Suppressor macrophage treated with lipopolysaccharide for 1 hour (primary cell): ENCODE measurements around the gene ARHGAP23.
"Not testable (repeated sequence)": the region's sequence is repeated elsewhere in the genome, so short reads cannot be mapped to it uniquely, and the experiment has no call there.

Source experiments
- DNase-seq, 3 donors: peaks; one replicate each; pipeline ENCODE4 v3.0.0-alpha.2; 2020 to 2022

Gene ARHGAP23

DNA sequence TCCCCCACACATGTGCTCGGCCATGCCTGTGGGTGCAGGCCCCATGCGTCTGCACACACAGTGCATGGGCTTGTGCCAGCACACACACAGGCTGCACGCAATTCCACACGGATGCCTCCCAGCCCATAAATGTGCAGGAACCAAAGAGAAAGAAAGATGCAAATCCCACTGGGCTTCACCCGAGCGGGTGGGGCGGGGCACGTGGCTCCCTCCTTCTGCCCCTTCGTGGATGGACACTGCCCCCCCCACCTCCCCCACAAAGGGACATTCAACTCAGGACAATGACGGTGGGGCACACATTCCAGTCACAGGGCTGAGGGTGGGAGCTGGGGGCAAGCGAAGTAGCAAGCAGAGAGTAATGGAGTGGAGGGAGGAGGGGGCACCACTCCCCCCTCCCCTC, 102.6 kb downstream of the ARHGAP23 start:
- not testable (repeated sequence) for DNase-seq

DNA sequence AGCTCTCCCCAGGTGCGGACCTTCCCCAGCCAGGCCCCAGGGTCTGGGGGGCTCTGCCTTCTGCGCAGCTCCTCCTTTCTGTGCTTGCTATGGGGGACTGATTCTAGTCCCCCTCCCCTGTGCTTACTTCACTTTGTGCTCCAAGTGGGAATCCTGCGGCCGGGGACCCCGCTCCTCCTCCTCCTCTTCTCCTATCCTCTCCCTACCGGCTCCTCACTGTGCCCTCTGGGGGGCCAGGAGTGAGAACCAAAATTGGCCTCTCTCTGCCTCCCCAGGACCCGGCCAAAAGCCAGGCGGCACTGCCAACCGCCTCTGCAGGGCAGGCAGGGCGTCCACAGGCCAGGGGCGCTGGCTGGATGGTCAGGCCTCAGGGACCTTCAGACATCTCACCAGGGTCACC, 103.5 kb downstream of the ARHGAP23 start:
- not testable (repeated sequence) for DNase-seq

GRCh38 chr17:38532451-38532850, 104.2 kb downstream of the ARHGAP23 start:
- no peak for DNase-seq

DNA sequence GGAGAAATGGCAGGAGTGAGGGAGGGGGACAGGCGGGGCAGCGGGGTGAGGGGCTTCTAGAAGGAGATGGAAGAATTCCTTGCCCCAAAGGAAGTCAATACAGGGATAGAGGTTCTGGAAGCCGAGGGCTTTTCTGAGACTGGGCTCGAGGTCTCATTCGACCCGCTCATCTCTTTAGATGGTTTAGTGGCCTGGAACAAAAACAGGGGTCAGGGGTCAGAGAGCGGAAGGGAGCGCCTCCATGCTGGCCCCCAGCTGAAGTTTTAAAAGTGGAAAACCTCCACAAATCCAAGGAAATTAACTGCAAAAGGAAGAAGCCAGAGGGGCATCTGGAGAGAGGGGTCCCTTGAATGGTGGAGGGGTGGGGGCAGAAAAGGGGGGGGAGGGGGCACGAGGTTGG, 105.0 kb downstream of the ARHGAP23 start:
- no peak for DNase-seq

DNA sequence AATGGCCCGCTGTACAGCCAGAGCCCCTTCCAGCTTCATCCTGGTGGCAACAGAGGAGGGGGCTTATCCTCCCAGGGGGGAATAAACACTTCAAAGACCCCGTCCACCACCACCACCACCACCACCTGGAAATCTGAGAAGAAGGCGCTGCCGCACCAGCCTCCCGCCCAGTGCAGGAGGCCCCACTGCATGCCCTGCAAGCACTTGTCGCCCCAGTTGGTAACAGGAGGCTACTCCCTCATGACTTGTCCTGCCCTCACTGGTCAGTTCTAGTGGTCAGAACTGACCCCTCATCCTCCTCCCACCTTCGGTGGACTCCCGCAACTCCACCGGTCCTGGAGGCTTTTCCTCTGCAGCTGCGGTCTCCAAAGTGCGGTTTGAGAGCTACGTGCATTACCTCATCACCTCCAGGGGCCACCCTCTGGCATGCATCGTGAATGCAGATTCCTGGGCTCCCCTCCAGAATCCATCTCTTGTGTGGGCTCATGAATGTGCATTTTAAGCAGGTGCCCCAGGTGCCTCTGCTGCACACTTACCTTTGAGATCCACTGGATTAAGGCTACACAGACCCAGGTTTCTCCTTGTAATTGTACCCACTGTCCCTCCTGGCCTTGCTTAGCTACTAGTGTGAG, 105.7 kb downstream of the ARHGAP23 start:
- DNase-seq, result no peak

GRCh38 chr17:38534498-38534885, 106.2 kb downstream of the ARHGAP23 start:
- DNase-seq, result no peak

DNA sequence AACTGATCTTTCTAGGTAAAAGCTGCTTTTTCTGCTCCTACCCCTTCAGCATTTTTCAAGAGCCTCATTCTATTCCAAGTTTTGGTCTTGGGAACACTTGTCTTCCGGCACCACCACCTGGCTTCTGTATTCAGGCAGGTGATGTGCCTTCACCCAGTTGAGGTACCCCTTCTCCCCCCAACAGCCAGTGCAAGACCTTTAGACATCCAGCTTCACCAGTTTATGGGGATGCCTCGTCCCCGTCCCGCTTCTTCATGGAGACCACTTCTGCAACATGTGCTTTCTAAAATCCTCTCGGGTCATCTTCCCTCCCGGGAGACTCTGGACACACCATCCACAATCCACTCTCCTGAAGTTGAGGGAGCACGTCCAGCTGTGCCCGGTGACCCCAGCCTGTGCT, 107.6 kb downstream of the ARHGAP23 start:
- no peak for DNase-seq

GRCh38 chr17:38536661-38537060, 108.4 kb downstream of the ARHGAP23 start:
- no peak for DNase-seq

- no peak for DNase-seq
Observed at GRCh38 chr17:38538906-38539305, 110.6 kb downstream of the ARHGAP23 start.

GRCh38 chr17:38539386-38539785, 111.1 kb downstream of the ARHGAP23 start:
- no peak for DNase-seq

- DNase-seq, result peak; percentile 60 to 73 (median 63)
Observed at GRCh38 chr17:38540514-38541045, 112.3 kb downstream of the ARHGAP23 start.

DNA sequence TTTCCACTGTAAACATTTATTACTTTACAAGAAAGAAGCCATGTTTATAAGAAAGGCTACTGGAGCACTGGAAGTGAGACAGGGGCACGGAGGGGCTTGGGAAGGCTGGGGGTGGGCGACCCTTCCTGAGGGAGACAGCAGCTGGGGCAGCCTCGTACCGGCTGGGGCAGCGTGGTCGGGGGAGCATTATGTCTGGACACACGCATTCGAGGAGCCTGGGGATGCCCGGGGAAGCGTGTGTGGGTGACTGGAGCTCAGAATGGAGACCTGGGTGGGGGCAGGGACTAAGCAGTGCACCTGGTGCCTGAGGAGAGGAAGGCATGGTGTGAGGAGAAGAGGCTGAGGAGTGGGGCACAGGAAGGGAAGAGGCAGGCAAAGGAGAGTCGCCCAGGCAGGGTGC, 113.0 kb downstream of the ARHGAP23 start:
- no peak for DNase-seq

DNA sequence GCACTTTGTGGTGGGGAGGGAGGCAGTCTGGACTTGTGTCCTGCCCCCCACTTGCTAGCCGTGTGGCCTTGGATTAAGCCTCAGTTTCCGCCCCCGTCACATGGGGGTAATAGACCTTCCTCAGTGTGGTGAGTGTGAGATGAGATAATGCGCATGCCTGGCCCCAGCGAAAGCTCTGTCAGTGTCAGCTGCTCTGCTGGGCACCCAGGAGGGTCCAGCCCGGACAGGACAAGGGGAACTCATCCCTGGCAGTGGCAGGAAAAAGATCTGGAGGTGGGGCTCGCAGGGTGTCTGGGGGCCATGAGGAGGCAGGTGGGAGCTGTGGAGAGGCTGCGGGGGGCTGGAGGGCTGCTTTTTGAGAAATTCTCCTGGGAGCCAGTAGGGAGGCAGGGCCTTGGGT, 114.0 kb downstream of the ARHGAP23 start:
- peak in 1 of 3 donors; percentile 13 for DNase-seq

GRCh38 chr17:38543403-38544174, 115.3 kb downstream of the ARHGAP23 start:
- no peak for DNase-seq

- no peak for DNase-seq
Observed at GRCh38 chr17:38544175-38544838, 116.0 kb downstream of the ARHGAP23 start.

DNA sequence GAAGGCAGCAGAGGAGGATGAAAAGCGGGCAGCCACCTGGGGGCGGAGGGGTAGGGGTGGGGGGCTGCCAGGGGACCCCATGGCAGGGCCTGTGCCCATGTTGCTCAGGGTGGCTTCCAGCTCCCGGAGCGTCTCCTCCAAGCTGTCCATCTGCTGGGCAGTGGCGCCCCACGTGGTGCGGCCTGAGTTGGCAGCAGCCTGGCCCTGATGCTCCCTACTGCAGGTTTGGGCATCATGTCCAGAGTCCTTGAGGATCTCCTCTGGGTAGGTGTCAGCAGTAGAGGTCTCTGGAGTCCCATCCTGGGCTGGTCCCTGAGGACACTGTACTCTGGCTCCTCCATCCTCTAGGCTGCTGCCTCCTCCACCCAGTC, 116.6 kb downstream of the ARHGAP23 start:
- DNase-seq, result no peak

DNA sequence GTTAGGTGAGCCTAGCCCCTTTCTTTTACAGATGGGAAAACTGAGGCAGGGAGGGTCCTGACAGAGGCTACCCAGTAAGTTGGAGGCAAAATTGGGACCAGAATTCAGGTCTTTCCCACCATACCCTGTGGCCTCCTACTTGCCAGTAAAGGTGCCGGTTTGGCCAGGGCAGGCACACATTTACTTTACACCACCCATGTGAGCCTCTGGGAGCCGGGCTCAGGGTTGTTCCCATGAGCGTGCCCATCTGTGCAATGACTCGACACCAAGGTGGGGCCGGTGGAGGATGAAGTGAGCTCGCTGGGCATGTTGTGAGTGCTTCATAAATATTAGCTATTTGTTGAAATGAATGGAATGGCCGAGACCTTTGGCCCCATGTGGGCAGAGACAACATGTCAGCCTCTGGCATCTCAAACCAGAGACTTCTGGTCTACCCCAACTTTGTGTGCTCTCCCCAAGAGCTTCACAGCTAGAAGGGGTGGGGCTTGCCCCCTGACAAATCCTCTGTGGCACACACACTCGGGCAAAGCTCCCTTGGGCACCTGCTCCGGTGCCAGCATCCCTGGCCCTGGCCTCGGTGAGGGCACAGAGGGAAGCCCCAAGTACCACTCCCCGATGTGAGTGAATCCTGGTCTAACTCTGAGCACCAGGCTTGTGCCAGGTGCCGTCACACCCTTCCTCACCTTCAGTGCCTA, 117.4 kb downstream of the ARHGAP23 start:
- no peak for DNase-seq

DNA sequence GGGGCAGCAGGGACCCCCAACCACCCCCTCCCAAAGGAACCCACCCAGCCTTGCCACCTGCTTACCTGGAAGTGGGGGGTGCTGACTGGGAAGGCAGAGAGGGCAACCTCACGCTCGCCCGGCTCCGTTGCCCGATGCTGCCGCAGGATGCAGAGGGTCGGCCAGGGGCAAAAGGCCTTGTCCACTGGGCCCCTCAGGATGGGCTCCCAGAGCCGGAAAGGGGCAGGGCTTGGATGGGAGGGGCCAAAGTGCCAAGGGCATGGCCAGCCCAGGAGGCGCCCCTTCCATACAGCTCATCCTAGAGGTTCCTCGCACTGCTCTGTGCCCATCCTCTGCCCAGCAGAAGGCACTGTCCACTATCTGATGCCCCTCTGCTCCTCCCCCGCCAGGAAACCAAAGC, 118.1 kb downstream of the ARHGAP23 start:
- no peak for DNase-seq

DNA sequence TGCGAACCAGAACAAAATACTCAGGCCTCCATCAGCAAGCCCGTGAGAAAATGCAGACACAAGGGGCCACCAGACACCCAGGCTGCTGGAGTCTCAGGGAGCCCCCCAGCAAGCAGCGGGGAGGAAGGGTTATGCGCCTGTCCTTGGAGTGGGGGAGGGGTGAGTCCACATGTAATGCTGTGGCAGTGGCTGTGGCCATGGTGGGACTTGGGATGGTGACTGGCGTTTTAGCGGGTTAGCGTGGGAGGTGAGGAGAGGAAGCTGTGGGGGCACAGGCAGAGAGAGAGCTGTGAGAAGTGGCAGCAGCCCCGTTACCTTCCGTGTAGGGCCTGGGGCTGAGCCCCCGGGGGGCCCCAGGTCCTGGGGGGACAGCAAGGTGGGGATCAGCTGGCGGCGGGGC, 119.2 kb downstream of the ARHGAP23 start:
- peak in 2 of 3 donors; percentile 42 to 47 for DNase-seq

DNA sequence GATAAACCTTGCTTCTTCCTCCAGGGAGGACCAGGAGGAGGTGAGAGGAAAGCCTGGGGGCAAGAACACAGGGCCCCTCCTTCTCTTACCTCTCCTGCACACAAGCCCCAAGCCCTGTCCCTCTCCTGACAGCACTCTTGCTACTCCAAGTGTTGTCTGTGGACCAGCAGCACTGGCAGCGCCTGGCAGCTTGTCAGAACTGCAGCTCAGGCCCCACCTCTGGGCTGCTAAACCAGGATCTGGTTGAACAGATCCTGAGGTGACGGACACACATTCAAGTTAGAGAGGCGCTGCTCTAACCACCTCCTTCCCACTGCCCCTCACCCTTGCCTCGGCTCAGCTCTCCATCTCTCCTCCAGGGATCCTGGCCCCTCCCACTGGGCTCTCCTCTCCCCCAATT, 121.0 kb downstream of the ARHGAP23 start:
- DNase-seq, result no peak

- no peak for DNase-seq
Observed at GRCh38 chr17:38550661-38551060, 122.4 kb downstream of the ARHGAP23 start.

DNA sequence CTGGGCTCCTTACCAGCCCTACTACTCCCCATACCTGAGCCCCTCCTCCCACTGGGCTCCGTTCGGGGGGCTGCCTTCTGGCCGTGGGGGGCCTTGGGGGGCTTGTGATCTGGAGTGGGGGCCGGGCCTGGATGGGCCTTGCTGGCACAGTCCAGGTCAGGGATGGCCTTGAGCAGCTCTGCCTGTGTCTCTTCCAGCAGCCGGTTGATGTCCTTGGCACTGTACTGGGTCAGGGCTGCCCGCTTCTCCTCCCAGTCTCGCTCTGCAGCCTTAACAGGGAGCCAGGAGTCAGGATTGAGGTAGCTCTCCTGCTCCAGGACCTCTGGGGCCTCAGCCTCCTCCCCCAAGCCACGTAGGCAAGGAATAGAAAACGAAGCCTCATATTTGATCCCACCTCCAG, 122.9 kb downstream of the ARHGAP23 start:
- no peak for DNase-seq

- no peak for DNase-seq
Observed at GRCh38 chr17:38552343-38552742, 124.1 kb downstream of the ARHGAP23 start.
